Midbrain (tissue), 1 donor: ENCODE data around the gene TNK2.

ENCODE experiments used
- DNase-seq: peaks from one replicate; lab custom pipeline; 2025; lab: John Stamatoyannopoulos, UW

The TNK2 gene

GRCh38 chr3:195899701-195900435 is 8.5 kb downstream of the TNK2 start:
- no peak for DNase-seq

GRCh38 chr3:195897853-195898415 is 10.4 kb downstream of the TNK2 start:
- no peak for DNase-seq

GRCh38 chr3:195897081-195897852 is 11.1 kb downstream of the TNK2 start:
- DNase-seq = no peak

GRCh38 chr3:195896361-195897080 is 11.8 kb downstream of the TNK2 start:
- peak; percentile 68 for DNase-seq

- DNase-seq = peak; percentile 59
These were observed 12.4 kb downstream of the TNK2 start for GRCh38 chr3:195895861-195896360.

- peak; percentile 54 for DNase-seq
These were observed 13.1 kb downstream of the TNK2 start for GRCh38 chr3:195895078-195895860.

GRCh38 chr3:195893916-195894465 is 14.4 kb downstream of the TNK2 start:
- DNase-seq = no peak

- DNase-seq = peak; percentile 65
These were observed 14.8 kb downstream of the TNK2 start for GRCh38 chr3:195893516-195893915.

- DNase-seq = peak; percentile 82
These were observed 15.3 kb downstream of the TNK2 start for GRCh38 chr3:195893044-195893395.

- peak; percentile 91 for DNase-seq
These were observed 16.0 kb downstream of the TNK2 start for GRCh38 chr3:195892105-195893043.

GRCh38 chr3:195891431-195892104 is 16.8 kb downstream of the TNK2 start:
- DNase-seq = no peak

GRCh38 chr3:195889870-195890295 is 18.5 kb downstream of the TNK2 start:
- peak; percentile 54 for DNase-seq

GRCh38 chr3:195888981-195889869 is 19.1 kb downstream of the TNK2 start:
- DNase-seq = no peak

GRCh38 chr3:195888311-195888761 is 20.0 kb downstream of the TNK2 start:
- DNase-seq = no peak

GRCh38 chr3:195887670-195888069 is 20.7 kb downstream of the TNK2 start:
- DNase-seq = no peak

GRCh38 chr3:195886181-195887141 is 21.9 kb downstream of the TNK2 start:
- no peak for DNase-seq
